Keratinocyte (primary cell): ENCODE results near the gene B9D1. TPM values are rescaled to one million over a fixed set of nuclear protein-coding genes. Genes with fewer than 3 reads are reported as not detected.

Experiments
- DNase-seq: peaks from one replicate; pipeline ENCODE4 v3.0.0-alpha.2; 2011; ENCODE audit warnings: low read depth, missing footprints, low spot score
- FAIRE-seq: peaks from 2 replicates; lab custom pipeline; 2011; peaks lifted over from hg19 to GRCh38; lab: Jason Lieb, UNC
- H2AFZ ChIP-seq: 2 replicates; pipeline ENCODE4 v1.6.0; 2012; ENCODE audit warnings: low read length, control low read depth, inconsistent platforms; ENCODE audit not compliant: control insufficient read depth
- H3K27ac ChIP-seq: 2 replicates; pipeline ENCODE4 v1.5.1; 2011; ENCODE audit warnings: low read length; ENCODE audit not compliant: control insufficient read depth, insufficient read depth
- H3K27me3 ChIP-seq: 3 replicates; pipeline ENCODE4 v1.6.0; 2011; ENCODE audit warnings: low read length; ENCODE audit not compliant: control insufficient read depth, insufficient read depth; ENCODE audit errors: extremely low read depth
- H3K36me3 ChIP-seq, 2 experiments: 2 replicates in 1 of 2; 3 replicates in 1 of 2; pipeline ENCODE4 v1.5.1; 2011; ENCODE audit warnings: low read length in 2 of 2, mild to moderate bottlenecking in 1 of 2; ENCODE audit not compliant: control insufficient read depth in 2 of 2, insufficient read depth in 2 of 2; ENCODE audit errors: extremely low read depth in 1 of 2
- H3K4me1 ChIP-seq: 3 replicates; pipeline ENCODE4 v1.5.1; 2011; ENCODE audit warnings: low read length; ENCODE audit not compliant: control insufficient read depth, insufficient read depth; ENCODE audit errors: extremely low read depth
- H3K4me2 ChIP-seq: 3 replicates; pipeline ENCODE4 v1.6.0; 2011; ENCODE audit warnings: low read depth, low read length; ENCODE audit not compliant: control insufficient read depth, insufficient read depth; ENCODE audit errors: extremely low read depth
- H3K4me3 ChIP-seq, 3 experiments: fragments of 200-600 bp in 1 of 3; sonication (generic) in 1 of 3; 2 replicates in 2 of 3; 3 replicates in 1 of 3; pipeline ENCODE4 v1.5.1; 2011 to 2016; ENCODE audit warnings: low read length in 3 of 3, mild to moderate bottlenecking in 3 of 3, control low read depth in 2 of 3, inconsistent platforms in 1 of 3, low read depth in 1 of 3, mixed read lengths in 1 of 3, mixed run types in 1 of 3, moderate library complexity in 1 of 3; ENCODE audit not compliant: control insufficient read depth in 2 of 3, insufficient read depth in 2 of 3; ENCODE audit errors: extremely low read depth in 1 of 3
- H3K79me2 ChIP-seq: 2 replicates; pipeline ENCODE4 v1.6.0; 2012; ENCODE audit warnings: low read length; ENCODE audit not compliant: control insufficient read depth, insufficient read depth
- H3K9ac ChIP-seq: 3 replicates; pipeline ENCODE4 v1.6.0; 2011; ENCODE audit warnings: low read length; ENCODE audit not compliant: control insufficient read depth, insufficient read depth; ENCODE audit errors: extremely low read depth
- H3K9me1 ChIP-seq: 3 replicates; pipeline ENCODE4 v1.6.0; 2011; ENCODE audit warnings: low read length; ENCODE audit not compliant: control insufficient read depth, insufficient read depth; ENCODE audit errors: extremely low read depth
- H3K9me3 ChIP-seq: 2 replicates; pipeline ENCODE4 v1.5.1; 2012; ENCODE audit warnings: low read depth, low read length; ENCODE audit not compliant: control insufficient read depth
- H4K20me1 ChIP-seq: 3 replicates; pipeline ENCODE4 v1.6.0; 2011; ENCODE audit warnings: low read length; ENCODE audit not compliant: control insufficient read depth, insufficient read depth; ENCODE audit errors: extremely low read depth
- CTCF ChIP-seq, 3 experiments: IDR thresholded peaks in 1 of 3; conservative IDR thresholded peaks in 1 of 3; optimal IDR thresholded peaks in 1 of 3; 2 replicates in 2 of 3; 3 replicates in 1 of 3; pipeline versions ENCODE3 to v1.5.1; 2011; ENCODE audit warnings: low read length in 3 of 3, mild to moderate bottlenecking in 3 of 3, moderate library complexity in 2 of 3, control low read depth in 1 of 3, inconsistent platforms in 1 of 3; ENCODE audit not compliant: insufficient read depth in 2 of 3; ENCODE audit errors: extremely low read depth in 1 of 3
- EZH2 ChIP-seq: IDR thresholded peaks from one replicate; pipeline ENCODE4 v1.6.1; 2012; ENCODE audit warnings: inconsistent platforms, mild to moderate bottlenecking, low read length, moderate library complexity
- dilution Hi-C: fragments of 300-500 bp; cut with MboI; formaldehyde crosslinking; loops from one replicate; pipeline ENCODE4 v1.7.0; 2020; ENCODE audit warnings: low sequenced_read_pairs; ENCODE audit not compliant: extremely low pct_ligation_motif_present
- polyA plus RNA-seq, 5 experiments: library from polyadenylated mRNA; depleted of rRNA in 3 of 5; stranded (reverse) in 3 of 5; stranded (forward) in 1 of 5; unstranded in 1 of 5; fragments of >200 nt; gene quantifications; 1 replicate in 1 of 5; 2 replicates in 3 of 5; 3 replicates in 1 of 5; pipeline versions ENCODE4 v1.2.1 to v1.2.3, GENCODE V29; 2011 to 2012; ENCODE audit warnings: missing spikeins in 2 of 5, low read depth in 1 of 5, low replicate concordance in 1 of 5

Gene B9D1
- polyA plus RNA-seq, 1 donor (not counting 4 experiments of a cell fraction or from before 2014, with no cell fraction given), result 30.3 TPM

- no peak overlapping the region for H3K4me3 ChIP-seq
- no peaks in the 10 kb centered on the region for H3K79me2 ChIP-seq
- FAIRE-seq (no peak), DNase-seq (no peak)
- no peaks in the 10 kb centered on the region for H3K9me1 ChIP-seq
- no peak overlapping the region for H3K27ac ChIP-seq
- dilution Hi-C loops, result loop anchor here (25.0 kb wide), 1 partner anchor 293 kb away; no protein-coding TSS in a partner anchor
- no peak overlapping the region for H3K4me2 ChIP-seq
- no peaks in the 10 kb centered on the region for H3K9me3 ChIP-seq
- H3K9ac ChIP-seq, result no peak overlapping the region
- no peak overlapping the region for H2AFZ ChIP-seq
- H4K20me1 ChIP-seq, result no peaks in the 10 kb centered on the region
- H3K27me3 ChIP-seq, result no peaks in the 10 kb centered on the region
- H3K4me1 ChIP-seq, result no peaks in the 10 kb centered on the region
- no peak for TF ChIP-seq CTCF (optimal IDR thresholded peaks at IDR 0.05 in 1 of 3, IDR thresholded peaks at IDR 0.05 in 1 of 3, conservative IDR thresholded peaks at IDR 0.05 in 1 of 3; ENCODE audit: extremely low read depth in 1 of 3, insufficient read depth in 2 of 3, low read length in 3 of 3)
- no peak for TF ChIP-seq EZH2
- no peaks in the 10 kb centered on the region for H3K36me3 ChIP-seq
These were observed 6.7 kb upstream of the B9D1 start for GRCh38 chr17:19369107-19369778.

- Histone ChIP-seq H3K27ac (no peak overlapping the region), H3K4me1 (peaks cover 2% of the 10 kb centered on the region), H4K20me1 (no peaks in the 10 kb centered on the region), H2AFZ (no peak overlapping the region), H3K79me2 (no peaks in the 10 kb centered on the region), H3K27me3 (no peaks in the 10 kb centered on the region), H3K4me3 (no peak overlapping the region), H3K9me1 (no peaks in the 10 kb centered on the region), H3K9ac (no peak overlapping the region), H3K9me3 (no peaks in the 10 kb centered on the region), H3K4me2 (no peak overlapping the region), H3K36me3 (no peaks in the 10 kb centered on the region)
- no peak for DNase-seq
- FAIRE-seq, result no peak
- no peak for TF ChIP-seq EZH2
- no peak for TF ChIP-seq CTCF (optimal IDR thresholded peaks at IDR 0.05 in 1 of 3, IDR thresholded peaks at IDR 0.05 in 1 of 3, conservative IDR thresholded peaks at IDR 0.05 in 1 of 3; ENCODE audit: extremely low read depth in 1 of 3, insufficient read depth in 2 of 3, low read length in 3 of 3)
- dilution Hi-C loops, result loop anchor here (25.0 kb wide), 1 partner anchor 294 kb away; no protein-coding TSS in a partner anchor
These were observed 5.7 kb upstream of the B9D1 start for GRCh38 chr17:19368229-19368628.
